Esophagus squamous epithelium (tissue), 5 donors: ENCODE measurements around the gene LIN7A. TPM values are rescaled to one million over a fixed set of nuclear protein-coding genes. Genes with fewer than 3 reads are reported as not detected.

Experiments used
- DNase-seq: peaks from one replicate; lab custom pipeline; 2025; lab: John Stamatoyannopoulos, UW
- H3K27ac ChIP-seq, 4 donors: fragments of 200-600 bp; sonication (generic); one replicate each; pipeline ENCODE4 v1.5.1; 2016 to 2019; ENCODE audit warnings: mild to moderate bottlenecking in 1 of 4
- H3K27me3 ChIP-seq, 4 donors: fragments of 200-600 bp; sonication (generic); 1 replicate in 3 of 4; 2 replicates in 1 of 4; pipeline versions ENCODE4 v1.5.1 to v1.6.0; 2017 to 2021; ENCODE audit warnings: antibody characterized with exemption in 1 of 4
- H3K36me3 ChIP-seq, 3 donors: fragments of 200-600 bp; sonication (generic); one replicate each; pipeline ENCODE4 v1.5.1; 2016 to 2019
- H3K4me1 ChIP-seq, 3 donors: fragments of 200-600 bp; sonication (generic); one replicate each; pipeline ENCODE4 v1.5.1; 2017 to 2019
- H3K4me3 ChIP-seq, 4 donors: fragments of 200-600 bp; sonication (generic); 1 replicate in 3 of 4; 2 replicates in 1 of 4; pipeline ENCODE4 v1.5.1; 2016 to 2019; ENCODE audit warnings: mild to moderate bottlenecking in 2 of 4, moderate library complexity in 1 of 4
- H3K9me3 ChIP-seq, 3 donors: fragments of 200-600 bp; sonication (generic); one replicate each; pipeline ENCODE4 v1.5.1; 2016 to 2019
- CTCF ChIP-seq, 6 experiments: fragments of 450-650 bp in 4 of 6; fragments of 200-600 bp in 2 of 6; sonication (generic) in 2 of 6; IDR thresholded peaks; one replicate each; pipeline ENCODE4 v1.5.1; 2016 to 2019; ENCODE audit warnings: antibody characterized with exemption in 6 of 6, mild to moderate bottlenecking in 4 of 6, moderate library complexity in 4 of 6
- POLR2A ChIP-seq, 4 donors: fragments of 450-650 bp; IDR thresholded peaks; one replicate each; pipeline ENCODE4 v1.6.1; 2017; ENCODE audit warnings: antibody characterized with exemption in 4 of 4, mild to moderate bottlenecking in 4 of 4, moderate library complexity in 3 of 4
- WGBS, 2 donors: methylation state at CpG; one replicate each; pipeline ENCODE4 v1.1.5; 2018; 5-methylcytosine and 5-hydroxymethylcytosine counted together
- intact Hi-C: fragments of 100-400 bp; cut with DNase I; formaldehyde crosslinking; loops from one replicate; pipeline ENCODE4 v1.15.0; 2022
- total RNA-seq, 4 donors: library from RNA; depleted of rRNA; stranded (reverse); fragments of >200 nt; gene quantifications; one replicate each; pipeline ENCODE4 v1.1.0, GENCODE V29; 2016
- donor health status: DM: yes; HTN: yes; CAD: no.

Gene LIN7A
- total RNA-seq, 4 donors from 2014 or later: 0.49 to 2.7 (median 0.74) TPM

GRCh38 chr12:80925237-80925636 is 12.5 kb downstream of the LIN7A start:
- Histone ChIP-seq H3K27me3 (no peaks in the 10 kb centered on the region), H3K4me1 (no peaks in the 10 kb centered on the region), H3K9me3 (no peaks in the 10 kb centered on the region), H3K4me3 (no peak overlapping the region), H3K27ac (no peak overlapping the region), H3K36me3 (no peaks in the 10 kb centered on the region)
- DNase-seq: no peak
- WGBS, 2 donors: 83 to 94% methylated on average over 2 of the region's 2 CpGs
- intact Hi-C loops: no loop called here
- TF ChIP-seq CTCF (IDR thresholded peaks at IDR 0.05): no peak
- no peak for TF ChIP-seq POLR2A (IDR thresholded peaks at IDR 0.05)

GRCh38 chr12:80924437-80924836 is 13.3 kb downstream of the LIN7A start:
- 73 to 75% methylated on average over 2 of the region's 2 CpGs for WGBS, 2 donors
- H3K36me3 ChIP-seq: no peaks in the 10 kb centered on the region

GRCh38 chr12:80920006-80920405 is 17.7 kb downstream of the LIN7A start:
- no peak overlapping the region for H3K4me3 ChIP-seq
- intact Hi-C loops: no loop called here
- TF ChIP-seq POLR2A (IDR thresholded peaks at IDR 0.05): no peak
- 88 to 94% methylated on average over 4 of the region's 4 CpGs for WGBS, 2 donors
- H3K9me3 ChIP-seq: no peaks in the 10 kb centered on the region
- no peaks in the 10 kb centered on the region for H3K27me3 ChIP-seq
- no peaks in the 10 kb centered on the region for H3K36me3 ChIP-seq
- no peak for DNase-seq
- no peak overlapping the region for H3K27ac ChIP-seq
- no peaks in the 10 kb centered on the region for H3K4me1 ChIP-seq

More at GRCh38 chr12:80924437-80924836, 13.3 kb downstream of the LIN7A start:
- DNase-seq: no peak
- Histone ChIP-seq H3K27ac (no peak overlapping the region), H3K4me1 (no peaks in the 10 kb centered on the region), H3K4me3 (no peak overlapping the region), H3K9me3 (no peaks in the 10 kb centered on the region), H3K27me3 (no peaks in the 10 kb centered on the region)
- intact Hi-C loops: no loop called here
- TF ChIP-seq POLR2A (IDR thresholded peaks at IDR 0.05) (no peak), CTCF (IDR thresholded peaks at IDR 0.05) (no peak)

- Histone ChIP-seq H3K27me3 (no peaks in the 10 kb centered on the region), H3K9me3 (no peaks in the 10 kb centered on the region), H3K4me3 (no peak overlapping the region), H3K27ac (no peak overlapping the region), H3K36me3 (no peaks in the 10 kb centered on the region), H3K4me1 (no peaks in the 10 kb centered on the region)
- intact Hi-C loops: no loop called here
- DNase-seq: no peak
- TF ChIP-seq CTCF (IDR thresholded peaks at IDR 0.05) (no peak), POLR2A (IDR thresholded peaks at IDR 0.05) (no peak)
- 53 to 78% methylated on average over 3 of the region's 3 CpGs for WGBS, 2 donors
Observed at GRCh38 chr12:80917651-80918050, 20.1 kb downstream of the LIN7A start.

GRCh38 chr12:80912901-80913770 is 24.6 kb downstream of the LIN7A start:
- DNase-seq: no peak
- H3K4me1 ChIP-seq: no peaks in the 10 kb centered on the region
- no peak overlapping the region for H3K4me3 ChIP-seq
- no peaks in the 10 kb centered on the region for H3K36me3 ChIP-seq
- H3K9me3 ChIP-seq: no peaks in the 10 kb centered on the region
- intact Hi-C loops: no loop called here
- WGBS, 2 donors: 55 to 70% methylated on average over 13 of the region's 13 CpGs
- no peak for TF ChIP-seq POLR2A (IDR thresholded peaks at IDR 0.05)
- TF ChIP-seq CTCF (IDR thresholded peaks at IDR 0.05): no peak
- no peaks in the 10 kb centered on the region for H3K27me3 ChIP-seq
- H3K27ac ChIP-seq: no peak overlapping the region
